GM04503 (cell line): ENCODE data around the gene AGBL5.
A peak's percentile ranks its signal among the peaks of the same experiment; 100 is the strongest.

Experiments used
- DNase-seq: peaks from one replicate; pipeline ENCODE4 v3.0.0-alpha.2; 2012; ENCODE audit warnings: low read depth

Gene AGBL5

GRCh38 chr2:27023740-27024139, 27.7 kb upstream of the AGBL5 start:
- no peak for DNase-seq

GRCh38 chr2:27024188-27024587, 27.3 kb upstream of the AGBL5 start:
- no peak for DNase-seq

GRCh38 chr2:27024812-27025211, 26.7 kb upstream of the AGBL5 start:
- DNase-seq: no peak

- DNase-seq: no peak
Measured at GRCh38 chr2:27025281-27025800, 26.1 kb upstream of the AGBL5 start.

DNA sequence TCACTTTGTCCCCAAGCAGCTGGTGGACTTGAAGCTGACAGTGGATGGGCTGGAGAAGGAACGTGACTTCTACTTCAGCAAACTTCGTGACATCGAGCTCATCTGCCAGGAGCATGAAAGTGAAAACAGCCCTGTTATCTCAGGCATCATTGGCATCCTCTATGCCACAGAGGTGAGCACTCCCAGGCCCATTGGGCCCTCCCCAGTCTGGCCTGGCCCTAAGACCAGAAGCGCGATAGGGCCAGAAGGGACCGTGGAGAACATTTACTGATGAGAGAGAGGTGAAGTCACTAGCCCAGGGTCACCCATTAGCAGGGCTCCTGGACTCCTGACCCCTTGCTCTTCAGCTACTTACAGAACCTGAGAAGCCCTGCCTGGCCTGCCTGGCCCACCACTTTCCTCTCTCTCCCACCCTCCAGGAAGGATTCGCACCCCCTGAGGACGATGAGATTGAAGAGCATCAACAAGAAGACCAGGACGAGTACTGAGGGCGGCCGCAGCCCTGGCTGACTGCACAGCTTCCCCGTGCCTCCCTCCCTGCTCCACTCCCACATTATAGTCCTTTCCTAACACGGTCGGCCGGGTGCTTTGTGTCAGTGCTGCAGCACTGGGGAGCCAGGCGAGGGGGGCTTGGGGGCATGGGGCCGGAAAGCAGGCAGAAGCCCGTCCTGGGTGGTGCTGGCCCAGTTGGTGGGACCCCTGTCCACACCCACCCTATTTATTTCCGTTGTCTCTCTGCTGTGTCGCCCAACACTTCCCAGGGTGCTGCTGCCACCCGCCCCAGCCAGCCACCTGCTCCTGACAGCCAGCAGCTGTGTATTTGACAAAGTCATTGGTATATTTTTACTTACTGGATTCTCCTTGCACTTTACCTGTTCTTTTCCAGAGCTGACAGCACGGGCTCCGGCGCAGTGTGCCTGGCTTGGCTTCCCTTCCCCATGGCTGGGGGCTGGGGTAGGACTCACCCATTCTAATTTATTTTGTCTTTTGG, 25.3 kb upstream of the AGBL5 start:
- no peak for DNase-seq

DNA sequence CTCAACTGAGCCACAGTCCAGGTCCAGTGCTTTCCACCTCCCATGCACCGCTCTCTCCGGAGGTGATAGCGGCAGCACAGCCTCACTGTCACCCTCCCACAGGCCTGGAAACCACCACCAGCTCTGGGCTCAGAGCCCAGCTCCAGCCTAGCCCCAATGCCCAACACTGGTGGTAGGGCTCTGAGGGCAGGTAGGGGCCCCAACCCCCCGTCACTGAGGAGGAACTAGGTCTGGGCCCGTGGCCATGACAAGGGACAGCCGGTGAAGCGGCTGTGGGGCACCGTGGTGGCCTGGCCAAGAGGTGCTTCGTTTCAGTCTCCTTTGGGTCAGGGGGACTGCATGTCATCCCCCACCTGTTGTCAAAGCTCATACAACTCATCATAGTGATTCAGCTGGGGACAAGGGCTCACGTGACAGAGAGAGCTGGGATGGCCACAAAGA, 24.2 kb upstream of the AGBL5 start:
- DNase-seq: no peak

GRCh38 chr2:27029051-27029450, 22.4 kb upstream of the AGBL5 start:
- no peak for DNase-seq

GRCh38 chr2:27032495-27033252, 18.8 kb upstream of the AGBL5 start, which contains the start of gene TMEM214:
Gene TMEM214 (plus strand): TSS chr2:27032965. CDS start chr2:27033016, 51 bp downstream.
- peak; percentile 44 for DNase-seq

DNA sequence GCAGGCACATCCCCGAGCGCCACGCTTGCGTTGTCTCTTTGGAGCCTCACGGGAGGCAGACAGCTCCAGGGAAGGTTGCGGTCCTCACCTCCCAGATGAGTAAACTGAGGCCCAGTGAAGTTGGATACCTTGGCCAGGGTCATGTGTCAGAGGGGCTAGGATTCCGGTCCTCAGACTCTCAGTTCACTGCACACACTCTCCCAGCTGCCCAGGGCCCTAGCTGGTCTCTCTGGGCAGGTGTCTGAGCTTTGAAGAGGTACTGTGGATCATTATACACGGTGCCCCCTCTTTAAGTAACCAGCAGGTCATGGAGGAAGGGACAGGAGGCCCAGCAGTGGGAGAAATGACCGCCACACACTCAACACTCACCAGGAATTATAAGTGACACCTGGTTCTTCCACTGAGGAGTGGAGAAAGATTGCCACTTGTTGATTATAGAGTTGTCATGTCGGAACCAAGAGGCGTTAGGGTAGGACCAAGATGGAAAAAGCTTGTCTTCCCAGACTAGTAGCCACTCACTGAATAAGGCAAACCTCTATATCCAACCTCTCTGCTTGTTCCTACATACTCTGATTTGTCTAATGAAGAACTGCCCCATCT, 18.1 kb upstream of the AGBL5 start:
- no peak for DNase-seq

DNA sequence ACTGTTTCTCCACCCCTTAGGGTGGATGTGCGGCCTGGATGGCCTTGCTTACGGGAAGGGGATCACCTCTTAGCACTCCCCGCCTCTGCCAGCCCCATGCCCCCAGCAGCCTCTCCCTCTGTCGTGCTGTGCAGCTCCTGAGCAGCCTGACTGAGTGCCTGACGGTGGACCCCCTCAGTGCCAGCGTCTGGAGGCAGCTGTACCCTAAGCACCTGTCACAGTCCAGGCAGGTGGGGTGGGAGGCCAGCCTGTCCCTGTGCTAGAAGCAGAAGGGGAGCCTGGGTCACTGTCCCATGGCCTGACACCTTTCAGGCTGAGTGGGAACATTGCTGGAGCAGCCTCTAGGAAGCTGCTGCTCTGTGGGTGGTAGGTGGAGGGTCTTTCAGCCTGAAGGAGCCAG, 13.5 kb upstream of the AGBL5 start:
- DNase-seq: no peak

- DNase-seq: no peak
Measured at GRCh38 chr2:27038631-27039339, 12.7 kb upstream of the AGBL5 start.

DNA sequence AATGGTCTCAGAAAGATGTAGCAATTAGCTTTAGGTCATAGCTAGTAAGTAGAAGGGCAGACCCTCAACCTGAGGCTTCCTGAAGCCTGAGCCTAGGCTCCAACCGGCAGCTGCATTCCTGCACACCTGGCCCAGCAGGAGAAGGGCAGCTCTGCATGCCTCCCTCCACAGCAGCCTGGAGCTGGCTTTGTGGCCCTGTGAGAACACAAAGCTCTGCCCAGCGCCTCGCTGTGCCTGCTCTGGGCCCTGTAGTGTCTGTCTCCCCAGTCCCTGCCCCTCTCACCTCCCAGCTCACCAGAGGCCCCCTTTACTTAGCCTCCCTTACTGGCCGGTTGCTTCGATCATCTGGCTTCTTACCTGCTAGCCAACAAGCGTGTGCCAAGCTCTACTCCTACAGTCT, 12.0 kb upstream of the AGBL5 start:
- no peak for DNase-seq

DNA sequence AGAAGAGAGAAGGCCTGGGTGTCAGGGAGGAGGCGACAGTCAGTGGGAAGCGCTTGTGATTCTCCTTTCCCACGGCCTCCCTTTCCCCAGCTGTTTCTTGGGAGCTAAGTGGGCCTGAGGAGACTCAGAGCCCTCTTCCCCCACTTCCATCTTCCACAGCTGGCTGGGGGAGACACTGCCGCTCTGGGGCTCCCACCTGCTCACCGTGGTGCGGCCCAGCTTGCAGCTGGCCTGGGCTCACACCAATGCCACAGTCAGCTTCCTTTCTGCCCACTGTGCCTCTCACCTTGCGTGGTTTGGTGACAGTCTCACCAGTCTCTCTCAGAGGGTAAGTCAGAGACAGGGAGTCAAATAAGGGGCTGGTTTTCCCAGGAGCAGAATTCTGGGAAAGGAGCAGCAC, 11.6 kb upstream of the AGBL5 start:
- DNase-seq: no peak

DNA sequence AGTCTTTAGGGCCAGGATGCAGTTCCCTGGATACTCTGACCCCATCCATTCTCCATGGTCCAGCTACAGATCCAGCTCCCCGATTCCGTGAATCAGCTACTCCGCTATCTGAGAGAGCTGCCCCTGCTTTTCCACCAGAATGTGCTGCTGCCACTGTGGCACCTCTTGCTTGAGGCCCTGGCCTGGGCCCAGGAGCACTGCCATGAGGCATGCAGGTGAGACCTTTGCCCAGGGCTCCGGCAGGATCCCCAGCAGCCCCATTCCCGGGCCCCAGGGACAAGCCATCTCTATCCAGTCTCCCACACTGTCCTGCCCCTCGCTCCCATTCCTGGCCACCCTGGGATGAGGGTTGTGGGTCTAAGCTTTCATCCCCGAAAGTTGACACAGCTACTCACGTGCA, 11.2 kb upstream of the AGBL5 start:
- no peak for DNase-seq

DNA sequence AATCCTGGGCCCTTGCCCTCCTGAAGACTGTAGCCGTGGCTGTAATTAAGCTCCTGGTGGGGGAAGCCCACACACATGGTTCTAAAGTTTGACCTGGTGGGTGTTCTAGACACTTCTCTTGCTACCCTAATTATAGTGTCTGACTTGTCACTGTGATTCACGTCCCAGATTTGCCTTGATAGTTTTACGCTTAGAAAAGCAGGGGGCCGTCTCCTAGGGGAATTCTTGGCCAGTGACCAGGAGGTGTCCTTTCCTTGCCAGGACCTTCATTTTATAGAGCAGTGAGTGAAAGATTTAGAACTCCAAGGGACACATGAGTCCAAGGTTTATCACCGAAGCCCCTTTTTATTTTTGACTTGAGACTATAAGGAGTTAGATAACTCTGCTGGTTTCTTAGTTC, 9.7 kb upstream of the AGBL5 start:
- DNase-seq: no peak

DNA sequence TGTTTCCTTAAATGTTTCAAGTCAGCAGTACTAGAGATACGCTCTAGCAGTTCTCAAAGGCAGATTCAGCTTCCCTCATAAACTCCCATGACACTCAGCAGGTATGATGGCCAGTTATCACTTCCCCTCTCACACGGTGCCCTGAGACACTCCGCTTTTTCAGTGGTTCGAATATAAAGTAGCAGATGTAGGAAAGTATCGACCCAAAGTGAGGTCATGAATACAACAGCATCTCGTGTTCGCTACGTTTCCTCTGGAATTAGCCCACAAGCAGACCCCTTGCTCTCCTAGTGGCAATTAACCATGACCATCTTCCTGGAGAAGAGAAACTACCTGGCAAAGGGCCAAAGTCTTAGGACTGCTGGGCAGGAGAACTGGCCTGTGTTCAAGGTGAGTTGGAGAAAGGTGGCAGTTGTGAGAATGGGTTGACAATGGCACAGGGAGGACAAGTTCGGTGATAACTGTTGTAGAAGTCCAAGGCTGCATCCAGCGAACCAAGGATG, 9.3 kb upstream of the AGBL5 start:
- no peak for DNase-seq

- peak; percentile 24 for DNase-seq
Measured at GRCh38 chr2:27042985-27043634, 8.4 kb upstream of the AGBL5 start.

DNA sequence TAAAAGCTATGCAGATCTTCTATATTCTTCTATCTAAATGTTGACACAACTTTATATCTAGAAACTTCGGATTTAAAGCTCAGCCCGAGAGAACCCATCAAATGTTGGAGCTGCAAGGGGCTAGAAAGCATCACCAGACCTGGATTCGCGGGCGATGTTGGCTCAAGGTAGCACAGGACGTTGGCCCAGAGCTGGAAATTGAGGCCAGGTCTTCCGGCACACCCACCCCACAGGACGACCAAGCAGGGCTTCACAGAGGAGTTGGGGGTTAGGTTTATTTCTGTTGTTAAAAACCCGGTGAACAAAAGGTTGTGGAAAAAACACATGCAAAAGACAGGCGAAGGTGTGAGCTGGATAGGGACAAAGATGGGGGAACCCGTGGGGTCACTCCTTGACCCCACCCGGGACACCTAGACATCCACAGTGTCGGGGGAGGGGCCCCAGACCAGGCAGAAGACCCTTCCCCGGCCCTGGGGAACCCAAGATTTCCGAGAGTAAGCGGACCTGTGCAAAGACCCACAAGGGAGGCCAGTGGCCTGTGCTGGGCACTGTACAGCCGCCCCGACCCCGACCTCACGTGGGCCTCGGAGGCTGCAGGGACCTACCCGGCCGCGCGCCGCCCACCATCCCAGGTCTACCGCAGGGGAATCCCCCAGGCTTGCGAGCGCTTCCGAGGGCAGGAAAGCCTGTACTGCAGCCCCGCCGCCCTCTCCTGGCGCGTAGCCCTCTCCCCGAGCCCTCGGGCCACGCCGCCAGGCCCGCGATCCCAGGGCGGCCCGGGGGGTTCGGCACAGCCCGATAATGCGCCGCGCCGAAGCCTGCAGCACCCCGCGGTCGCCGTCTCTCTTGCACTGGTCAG, 1.8 kb upstream of the AGBL5 start:
- DNase-seq: no peak

DNA sequence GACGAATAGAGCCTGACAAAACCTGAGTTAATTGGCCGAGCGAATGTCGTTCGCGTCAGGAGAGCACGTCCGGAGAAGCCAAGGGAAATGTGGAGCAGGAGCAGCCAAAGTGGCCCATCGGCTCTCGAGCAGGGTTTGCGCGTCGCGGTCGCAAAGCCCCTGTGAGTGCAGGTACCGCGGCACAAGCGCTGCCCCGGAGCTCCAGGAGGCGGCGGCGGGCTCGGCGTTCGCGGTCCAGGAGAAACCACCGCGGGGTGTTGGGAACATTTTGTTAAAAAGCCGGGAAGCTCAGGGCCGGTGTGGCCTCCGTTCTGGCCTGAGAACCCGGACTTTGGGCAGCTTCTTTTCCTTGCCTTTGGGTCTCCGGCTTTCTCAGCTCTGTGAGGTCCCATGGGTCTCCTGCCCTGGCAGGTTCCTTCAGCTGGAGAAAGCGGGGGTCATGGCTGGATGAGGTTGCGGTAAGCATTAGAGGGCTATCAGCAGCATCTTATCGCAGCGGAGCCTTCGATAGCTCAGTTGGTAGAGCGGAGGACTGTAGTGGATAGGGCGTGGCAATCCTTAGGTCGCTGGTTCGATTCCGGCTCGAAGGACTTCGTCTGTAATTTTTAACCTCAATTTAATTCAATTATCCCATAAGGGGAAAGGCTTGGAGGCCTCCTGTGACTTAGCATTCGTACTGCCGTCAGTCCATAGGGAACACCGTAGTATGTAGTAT, 1.0 kb upstream of the AGBL5 start:
- DNase-seq: no peak
